GM23338 (cell line): ENCODE measurements around the gene PABPN1. TPM values are rescaled to one million over a fixed set of nuclear protein-coding genes. Genes with fewer than 3 reads are reported as not detected.

Source experiments
- ATAC-seq: fragments of 200-7000 bp; cut with Tn5 transposase; 3 replicates; pipeline ENCODE4 v1.9.1; 2020
- DNase-seq: peaks from one replicate; pipeline ENCODE4 v3.0.0-alpha.2; 2015; ENCODE audit warnings: low spot score
- H2AFZ ChIP-seq: fragments of 200-600 bp; sonication (generic); 2 replicates; pipeline ENCODE4 v1.8.0; 2016; ENCODE audit warnings: antibody characterized with exemption, mild to moderate bottlenecking, moderate library complexity
- H3F3A ChIP-seq: fragments of 200-600 bp; sonication (generic); replicated peaks from 2 replicates; pipeline ENCODE4 v1.8.0; 2017; ENCODE audit warnings: antibody characterized with exemption, mixed run types, low read depth
- H3K27ac ChIP-seq: fragments of 200-600 bp; sonication (generic); 2 replicates; pipeline ENCODE4 v1.6.1; 2016; ENCODE audit warnings: low read depth
- H3K27me3 ChIP-seq: fragments of 200-600 bp; sonication (generic); 2 replicates; pipeline ENCODE4 v1.8.0; 2016; ENCODE audit warnings: mild to moderate bottlenecking, mixed run types, moderate library complexity; ENCODE audit not compliant: insufficient read depth
- H3K36me3 ChIP-seq: fragments of 200-600 bp; sonication (generic); 2 replicates; pipeline ENCODE4 v1.8.0; 2016; ENCODE audit warnings: mild to moderate bottlenecking; ENCODE audit not compliant: insufficient read depth
- H3K4me1 ChIP-seq: fragments of 200-600 bp; sonication (generic); 2 replicates; pipeline ENCODE4 v1.8.0; 2016; ENCODE audit warnings: mild to moderate bottlenecking, moderate library complexity; ENCODE audit not compliant: insufficient read depth
- H3K4me2 ChIP-seq: fragments of 200-600 bp; sonication (generic); 2 replicates; pipeline ENCODE4 v1.7.1; 2017; ENCODE audit warnings: mixed run types
- H3K4me3 ChIP-seq: fragments of 200-600 bp; sonication (generic); 2 replicates; pipeline ENCODE4 v1.6.1; 2016; ENCODE audit warnings: mixed run types
- H3K79me2 ChIP-seq: fragments of 200-600 bp; sonication (generic); replicated peaks from 2 replicates; pipeline ENCODE4 v1.8.0; 2017; ENCODE audit warnings: mild to moderate bottlenecking; ENCODE audit not compliant: insufficient read depth
- H3K9me2 ChIP-seq: fragments of 200-600 bp; sonication (generic); 2 replicates; pipeline ENCODE4 v1.8.0; 2017; ENCODE audit not compliant: insufficient read depth
- H4K20me1 ChIP-seq: fragments of 200-600 bp; sonication (generic); replicated peaks from 2 replicates; pipeline ENCODE4 v1.8.0; 2017; ENCODE audit warnings: mild to moderate bottlenecking; ENCODE audit not compliant: insufficient read depth
- H3K27ac Mint-ChIP-seq: 2 replicates; pipeline ENCODE4 v1.8.0; 2020; ENCODE audit warnings: inconsistent platforms, mild to moderate bottlenecking, moderate library complexity, mixed read lengths
- H3K27me3 Mint-ChIP-seq: 3 replicates; pipeline ENCODE4 v1.8.0; 2022; ENCODE audit warnings: low read depth, mild to moderate bottlenecking, moderate library complexity, mixed read lengths, inconsistent platforms; ENCODE audit not compliant: insufficient read depth, poor library complexity
- H3K36me3 Mint-ChIP-seq: 3 replicates; pipeline ENCODE4 v1.8.0; 2021; ENCODE audit warnings: low read depth, mild to moderate bottlenecking, inconsistent platforms, moderate library complexity, mixed read lengths
- H3K4me1 Mint-ChIP-seq: 3 replicates; pipeline ENCODE4 v1.8.0; 2020; ENCODE audit warnings: mild to moderate bottlenecking, inconsistent platforms, mixed read lengths
- H3K4me3 Mint-ChIP-seq: 3 replicates; pipeline ENCODE4 v1.8.0; 2021; ENCODE audit warnings: moderate library complexity, mild to moderate bottlenecking, inconsistent platforms, mixed read lengths
- H3K9me3 Mint-ChIP-seq: 3 replicates; pipeline ENCODE4 v1.8.0; 2020; ENCODE audit warnings: moderate library complexity, mild to moderate bottlenecking, inconsistent platforms, mixed read lengths
- ETS1 ChIP-seq: IDR thresholded peaks from 2 replicates; pipeline ENCODE4 v1.6.1; 2016; ENCODE audit warnings: antibody characterized with exemption
- EZH2 ChIP-seq: fragments of 200-600 bp; sonication (generic); IDR thresholded peaks from one replicate; pipeline ENCODE4 v1.8.0; 2017; ENCODE audit warnings: antibody characterized with exemption, mild to moderate bottlenecking, low read depth; ENCODE audit not compliant: unreplicated experiment
- EZH2phosphoT487 ChIP-seq: fragments of 200-600 bp; sonication (generic); IDR thresholded peaks from one replicate; pipeline ENCODE4 v1.8.1; 2018; ENCODE audit warnings: antibody characterized with exemption; ENCODE audit not compliant: unreplicated experiment
- POLR2AphosphoS5 ChIP-seq: IDR thresholded peaks from 2 replicates; pipeline ENCODE4 v1.6.1; 2016; ENCODE audit warnings: antibody characterized with exemption, low read depth
- polyA plus RNA-seq: library from polyadenylated mRNA; unstranded; fragments of >200 nt; fragmentation: Nextera tagmentation; extraction: Ambion mirVana; gene quantifications from 2 replicates; pipeline ENCODE4 v1.2.1, GENCODE V29; 2016
- total RNA-seq: library from RNA; depleted of rRNA; stranded (reverse); fragments of >200 nt; shearing (Covaris generic); gene quantifications from 2 replicates; pipeline ENCODE4 v1.2.3, GENCODE V29; 2014
- TF ChIP-seq, protein P1 (sequence below), 2 experiments: fragments of 200-600 bp in 1 of 2; sonication (generic) in 1 of 2; conservative IDR thresholded peaks; 2 replicates each; pipeline versions ENCODE4 v1.5.1 to v1.6.1; 2016 to 2017; ENCODE audit warnings: antibody characterized with exemption in 2 of 2, low read depth in 2 of 2, mild to moderate bottlenecking in 2 of 2, moderate library complexity in 1 of 2

PABPN1 gene
- total and polyA plus RNA-seq, 2 experiments from 2014 or later = 116 to 342 TPM

GRCh38 chr14:23364164-23365035, 43.1 kb downstream of the PABPN1 start:
- H3K27me3 Mint-ChIP-seq = peaks cover 37% of the 10 kb centered on the region
- Histone ChIP-seq H3K4me2 (peak overlapping the region; percentile 97), H3K36me3 (no peaks in the 10 kb centered on the region), H2AFZ (peak overlapping the region; percentile 95; the same call in 1 of the 2 replicates), H3K9me2 (peaks cover 4% of the 10 kb centered on the region; the same call in 1 of the 2 replicates), H3K27me3 (peaks cover 37% of the 10 kb centered on the region), H3K4me1 (peaks cover 30% of the 10 kb centered on the region), H3K79me2 (peaks cover 6% of the 10 kb centered on the region; the same call in 1 of the 2 replicates), H3K4me3 (peak overlapping the region; percentile 87), H3F3A (peaks cover 18% of the 10 kb centered on the region), H4K20me1 (peaks cover 3% of the 10 kb centered on the region; the same call in 1 of the 2 replicates), H3K27ac (0 out of 2 replicates have a peak overlapping the region, but pooled peaks have one; percentile 70)
- ATAC-seq (peak; percentile 5), DNase-seq (peak; percentile 79)
- 0 out of 2 replicates have a peak overlapping the region, but pooled peaks have one; percentile 50 for H3K27ac Mint-ChIP-seq
- no peaks in the 10 kb centered on the region; the same call in 2 of the 3 replicates for H3K9me3 Mint-ChIP-seq
- peak overlapping the region; percentile 90 for H3K4me3 Mint-ChIP-seq
- H3K4me1 Mint-ChIP-seq = peaks cover 45% of the 10 kb centered on the region
- TF ChIP-seq POLR2AphosphoS5 (0 out of 2 replicates have a peak, but pooled peaks have one; percentile 24), ETS1 (no peak), EZH2 (peak; percentile 22)
- TF ChIP-seq, protein P1, sequence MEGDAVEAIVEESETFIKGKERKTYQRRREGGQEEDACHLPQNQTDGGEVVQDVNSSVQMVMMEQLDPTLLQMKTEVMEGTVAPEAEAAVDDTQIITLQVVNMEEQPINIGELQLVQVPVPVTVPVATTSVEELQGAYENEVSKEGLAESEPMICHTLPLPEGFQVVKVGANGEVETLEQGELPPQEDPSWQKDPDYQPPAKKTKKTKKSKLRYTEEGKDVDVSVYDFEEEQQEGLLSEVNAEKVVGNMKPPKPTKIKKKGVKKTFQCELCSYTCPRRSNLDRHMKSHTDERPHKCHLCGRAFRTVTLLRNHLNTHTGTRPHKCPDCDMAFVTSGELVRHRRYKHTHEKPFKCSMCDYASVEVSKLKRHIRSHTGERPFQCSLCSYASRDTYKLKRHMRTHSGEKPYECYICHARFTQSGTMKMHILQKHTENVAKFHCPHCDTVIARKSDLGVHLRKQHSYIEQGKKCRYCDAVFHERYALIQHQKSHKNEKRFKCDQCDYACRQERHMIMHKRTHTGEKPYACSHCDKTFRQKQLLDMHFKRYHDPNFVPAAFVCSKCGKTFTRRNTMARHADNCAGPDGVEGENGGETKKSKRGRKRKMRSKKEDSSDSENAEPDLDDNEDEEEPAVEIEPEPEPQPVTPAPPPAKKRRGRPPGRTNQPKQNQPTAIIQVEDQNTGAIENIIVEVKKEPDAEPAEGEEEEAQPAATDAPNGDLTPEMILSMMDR (conservative IDR thresholded peaks at IDR 0.05; ENCODE audit: low read depth in 2 of 2) = no peak
- H3K36me3 Mint-ChIP-seq = peaks cover 19% of the 10 kb centered on the region

DNA sequence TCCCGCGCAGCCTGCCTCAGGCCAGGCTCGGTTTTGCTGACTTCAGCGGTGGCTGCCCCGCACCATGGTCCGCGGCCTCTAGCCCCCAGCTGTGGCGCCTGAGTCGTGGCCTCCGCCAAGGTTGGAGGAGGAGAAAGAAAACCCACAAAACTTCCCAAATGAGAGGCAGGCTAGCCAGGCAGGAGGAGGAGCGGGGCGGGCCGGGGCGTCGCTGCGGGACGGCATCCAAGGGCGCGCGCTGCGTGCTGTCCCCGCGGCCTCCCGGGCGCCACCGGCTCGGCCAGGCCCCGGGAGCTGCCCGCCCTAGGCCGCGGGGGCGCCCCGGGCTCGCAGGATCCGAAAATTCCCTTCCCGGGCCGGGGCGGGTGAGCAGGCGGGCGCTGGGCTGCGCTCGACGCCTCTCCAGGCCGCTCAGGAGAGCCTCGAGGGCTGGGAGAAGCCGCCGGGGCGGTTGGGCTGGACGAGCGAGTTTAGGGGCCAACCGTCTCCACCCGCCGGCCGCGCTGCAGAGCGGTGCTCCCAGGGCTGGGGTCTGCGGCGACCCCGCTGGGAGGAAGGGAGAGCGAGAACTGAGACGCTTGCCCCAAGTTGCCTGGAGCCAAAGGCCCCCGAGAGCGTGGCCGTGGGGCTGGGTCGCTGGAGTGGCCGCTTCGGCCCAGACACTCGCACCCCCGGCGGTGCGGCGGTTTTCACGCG, 43.9 kb downstream of the PABPN1 start, which contains the start of gene EFS:
EFS (minus strand) TSS at position 137 of the 696 bp plus-strand sequence. CDS start 147 bp downstream, outside the sequence.
- Histone ChIP-seq H3K27ac (peak within 1 kb of the TSS; percentile 78; the same call in 1 of the 2 replicates), H3K4me1 (peaks cover 30% of the 10 kb centered on the region), H3K4me2 (peak within 1 kb of the TSS; percentile 97), H3K9me2 (peaks cover 4% of the 10 kb centered on the region; the same call in 1 of the 2 replicates), H3K79me2 (peaks cover 6% of the 10 kb centered on the region; the same call in 1 of the 2 replicates), H3F3A (peaks cover 18% of the 10 kb centered on the region), H3K36me3 (no peaks in the 10 kb centered on the region), H2AFZ (peak within 1 kb of the TSS; percentile 95), H4K20me1 (peaks cover 3% of the 10 kb centered on the region; the same call in 1 of the 2 replicates), H3K27me3 (peaks cover 37% of the 10 kb centered on the region), H3K4me3 (peak within 1 kb of the TSS; percentile 87)
- peak; percentile 70 for DNase-seq
- no peaks in the 10 kb centered on the region; the same call in 2 of the 3 replicates for H3K9me3 Mint-ChIP-seq
- peak within 1 kb of the TSS; percentile 90 for H3K4me3 Mint-ChIP-seq
- H3K27me3 Mint-ChIP-seq = peaks cover 37% of the 10 kb centered on the region
- TF ChIP-seq EZH2 = peak; percentile 7
- TF ChIP-seq EZH2phosphoT487 = no peak
- H3K27ac Mint-ChIP-seq = 0 out of 2 replicates have a peak within 1 kb of the TSS, but pooled peaks have one; percentile 50
- peaks cover 45% of the 10 kb centered on the region for H3K4me1 Mint-ChIP-seq
- peak; percentile 17 for ATAC-seq
- H3K36me3 Mint-ChIP-seq = peaks cover 17% of the 10 kb centered on the region
